HCT116 (cell line): ENCODE measurements around the gene APOL6. TPM values are rescaled to one million over a fixed set of nuclear protein-coding genes. Genes with fewer than 3 reads are reported as not detected.

ENCODE experiments used
- ATAC-seq: fragments of 200-7000 bp; cut with Tn5 transposase; 2 replicates; pipeline ENCODE4 v1.9.1; 2020; ENCODE audit warnings: mild to moderate bottlenecking, moderate library complexity
- BruUV-seq: library from RNA; stranded (reverse); fragments of 400-500 nt; replicated peaks from 2 replicates; lab custom pipeline; 2021; lab: Mats Ljungman, UMichigan
- CTCF ChIA-PET: fragments of 300-600 bp; sonication (Branson Sonifier 250); formaldehyde crosslinking; loops from one replicate; lab custom pipeline; 2021; ENCODE audit warnings: antibody characterized with exemption; lab: Charles Lee
- POLR2A ChIA-PET: fragments of 300-600, 350-600 bp; sonication (Branson Sonifier 250); formaldehyde crosslinking; loops from one replicate; lab custom pipeline; 2021; ENCODE audit warnings: antibody characterized with exemption; lab: Charles Lee
- RAD21 ChIA-PET, 2 experiments: fragments of 300-600 bp; sonication (Branson Sonifier 250); formaldehyde crosslinking; loops; one replicate each; lab custom pipeline; 2023; ENCODE audit warnings: low total read pairs in 2 of 2; ENCODE audit not compliant: uncharacterized antibody in 2 of 2, unreplicated experiment in 2 of 2, low non-redundant PET in 1 of 2; lab: Charles Lee
- DNase-seq: peaks from one replicate; pipeline ENCODE4 v3.0.0-alpha.2; 2010; ENCODE audit warnings: low read depth, low spot score
- H2AFZ ChIP-seq: fragments of 200-600 bp; shearing (Covaris generic), sonication (generic); 2 replicates; pipeline ENCODE4 v1.6.1; 2017; ENCODE audit warnings: low read depth, mixed run types, mixed read lengths, antibody characterized with exemption, low read length; ENCODE audit not compliant: poor library complexity, severe bottlenecking
- H3K27ac ChIP-seq: 2 replicates; pipeline ENCODE4 v1.5.1; 2012; ENCODE audit warnings: low read depth, low read length
- H3K27me3 ChIP-seq: fragments of 200-600 bp; sonication (generic); 2 replicates; pipeline ENCODE4 v1.6.1; 2016; ENCODE audit warnings: mixed run types, low read length, mixed read lengths; ENCODE audit not compliant: insufficient read depth
- H3K36me3 ChIP-seq, 2 experiments: fragments of 200-500 bp in 1 of 2; fragments of 200-600 bp in 1 of 2; sonication (Bioruptor generic) in 1 of 2; sonication (generic) in 1 of 2; 2 replicates each; pipeline versions ENCODE4 v1.5.1 to v1.6.1; 2014 to 2016; ENCODE audit warnings: low read length in 2 of 2, inconsistent platforms in 1 of 2, mixed read lengths in 1 of 2, mixed run types in 1 of 2; ENCODE audit not compliant: insufficient read depth in 2 of 2, control insufficient read depth in 1 of 2
- H3K4me1 ChIP-seq, 2 experiments: fragments of 200-600 bp in 1 of 2; sonication (generic) in 1 of 2; 2 replicates each; pipeline versions ENCODE4 v1.5.1 to v1.6.1; 2012 to 2017; ENCODE audit warnings: low read length in 2 of 2, inconsistent platforms in 1 of 2, mild to moderate bottlenecking in 1 of 2, mixed read lengths in 1 of 2, mixed run types in 1 of 2, moderate library complexity in 1 of 2; ENCODE audit not compliant: insufficient read depth in 2 of 2, control insufficient read depth in 1 of 2
- H3K4me2 ChIP-seq: fragments of 200-600 bp; sonication (generic); 2 replicates; pipeline ENCODE4 v1.6.1; 2017; ENCODE audit warnings: mixed run types, low read length, mixed read lengths
- H3K4me3 ChIP-seq, 2 experiments: fragments of 200-600 bp in 1 of 2; sonication (generic) in 1 of 2; replicated peaks in 1 of 2; 2 replicates each; pipeline ENCODE4 v1.5.1; 2011 to 2016; ENCODE audit warnings: low read length in 2 of 2, control low read depth in 1 of 2, low read depth in 1 of 2, mild to moderate bottlenecking in 1 of 2, mixed read lengths in 1 of 2, mixed run types in 1 of 2
- H3K79me2 ChIP-seq: fragments of 200-600 bp; sonication (generic); 2 replicates; pipeline ENCODE4 v1.6.1; 2017; ENCODE audit warnings: mild to moderate bottlenecking, mixed run types, low read length, moderate library complexity, mixed read lengths; ENCODE audit not compliant: insufficient read depth
- H3K9ac ChIP-seq: fragments of 200-600 bp; sonication (generic); 2 replicates; pipeline ENCODE4 v1.6.1; 2016; ENCODE audit warnings: low read length, mixed read lengths
- H3K9me2 ChIP-seq: fragments of 200-600 bp; sonication (generic), shearing (Covaris generic); 2 replicates; pipeline ENCODE4 v1.6.1; 2017; ENCODE audit warnings: mixed run types, mild to moderate bottlenecking, moderate library complexity; ENCODE audit not compliant: insufficient read depth
- H3K9me3 ChIP-seq, 2 experiments: fragments of 200-500 bp in 1 of 2; fragments of 200-600 bp in 1 of 2; sonication (Bioruptor generic) in 1 of 2; sonication (generic) in 1 of 2; 2 replicates each; pipeline ENCODE4 v1.6.1; 2014 to 2017; ENCODE audit warnings: low read length in 2 of 2, mixed read lengths in 2 of 2, inconsistent platforms in 1 of 2, low read depth in 1 of 2, mild to moderate bottlenecking in 1 of 2, mixed run types in 1 of 2, moderate library complexity in 1 of 2; ENCODE audit not compliant: control insufficient read depth in 1 of 2, insufficient read depth in 1 of 2
- H4K20me1 ChIP-seq: fragments of 200-600 bp; sonication (generic), shearing (Covaris generic); 2 replicates; pipeline ENCODE4 v1.6.1; 2017; ENCODE audit warnings: mixed run types, mild to moderate bottlenecking, moderate library complexity; ENCODE audit not compliant: insufficient read depth
- CBX3 ChIP-seq: IDR thresholded peaks from 2 replicates; pipeline ENCODE4 v1.6.1; 2012; ENCODE audit warnings: low read depth
- EGR1 ChIP-seq: IDR thresholded peaks from 2 replicates; pipeline ENCODE4 v1.6.1; 2012; ENCODE audit warnings: low read depth
- EZH2phosphoT487 ChIP-seq: fragments of 200-600 bp; IDR thresholded peaks from 2 replicates; pipeline ENCODE4 v1.6.1; 2018; ENCODE audit warnings: antibody characterized with exemption, borderline replicate concordance
- FOSL1 ChIP-seq: IDR thresholded peaks from 2 replicates; pipeline ENCODE4 v1.6.1; 2012; ENCODE audit warnings: low read depth
- POLR2A ChIP-seq: IDR thresholded peaks from 2 replicates; pipeline ENCODE4 v1.7.0; 2011; ENCODE audit warnings: borderline replicate concordance; ENCODE audit not compliant: insufficient read depth, insufficient read length; ENCODE audit errors: extremely low read depth
- POLR2AphosphoS5 ChIP-seq: IDR thresholded peaks from 2 replicates; pipeline ENCODE4 v1.6.1; 2011; ENCODE audit warnings: mild to moderate bottlenecking, low read depth, low read length, moderate library complexity
- RAD21 ChIP-seq: IDR thresholded peaks from 2 replicates; pipeline ENCODE4 v1.6.1; 2012; ENCODE audit warnings: low read depth, mild to moderate bottlenecking
- SP1 ChIP-seq: IDR thresholded peaks from 2 replicates; pipeline ENCODE4 v1.6.1; 2012; ENCODE audit warnings: low read depth
- SRF ChIP-seq: IDR thresholded peaks from 2 replicates; pipeline ENCODE4 v1.6.1; 2012; ENCODE audit warnings: low read depth
- TCF7L2 ChIP-seq: IDR thresholded peaks from 2 replicates; pipeline ENCODE4 v1.7.0; 2011; ENCODE audit warnings: borderline replicate concordance, inconsistent platforms; ENCODE audit not compliant: insufficient read depth, insufficient read length; ENCODE audit errors: extremely low read depth
- YY1 ChIP-seq: IDR thresholded peaks from 2 replicates; pipeline ENCODE4 v1.6.1; 2011; ENCODE audit warnings: low read length, low read depth, moderate library complexity, mild to moderate bottlenecking; ENCODE audit not compliant: insufficient replicate concordance; ENCODE audit errors: extremely low read depth
- ZFX ChIP-seq: fragments of 450-650 bp; IDR thresholded peaks from 2 replicates; pipeline ENCODE4 v1.6.1; 2017
- ZNF274 ChIP-seq: fragments of 200-500 bp; sonication (Bioruptor generic); IDR thresholded peaks from 2 replicates; pipeline ENCODE4 v1.6.1; 2014; ENCODE audit warnings: mild to moderate bottlenecking, low read depth, low read length, inconsistent platforms
- intact Hi-C: fragments of 100-400 bp; cut with micrococcal nuclease; formaldehyde crosslinking; loops from 2 replicates; pipeline ENCODE4 v1.10.0; 2022
- total RNA-seq: library from RNA; stranded (reverse); gene quantifications from one replicate; pipeline ENCODE4 v1.2.1, GENCODE V29; 2021; ENCODE audit not compliant: unreplicated experiment
- TF ChIP-seq, protein P1 (sequence below): IDR thresholded peaks from 2 replicates; pipeline ENCODE4 v1.6.1; 2012; ENCODE audit warnings: low read depth
- TF ChIP-seq, protein P2 (sequence below): IDR thresholded peaks from 2 replicates; pipeline ENCODE4 v1.6.1; 2011; ENCODE audit warnings: mild to moderate bottlenecking, low read length, moderate library complexity; ENCODE audit not compliant: insufficient replicate concordance; ENCODE audit errors: extremely low read depth
- TF ChIP-seq, protein P3 (sequence below), 3 experiments: fragments of 200-600 bp in 1 of 3; sonication (generic) in 1 of 3; IDR thresholded peaks in 2 of 3; conservative IDR thresholded peaks in 1 of 3; 2 replicates each; pipeline ENCODE4 v1.5.1; 2012 to 2017; ENCODE audit warnings: low read depth in 2 of 3, low read length in 2 of 3, antibody characterized with exemption in 1 of 3, borderline replicate concordance in 1 of 3, control low read depth in 1 of 3, mild to moderate bottlenecking in 1 of 3, mixed read lengths in 1 of 3, mixed run types in 1 of 3, moderate library complexity in 1 of 3; ENCODE audit not compliant: insufficient read depth in 1 of 3
- TF ChIP-seq, protein P4 (sequence below): IDR thresholded peaks from 2 replicates; pipeline ENCODE4 v1.6.1; 2012

APOL6 gene
- total RNA-seq, 1 experiment from 2014 or later: 0.84 TPM

DNA sequence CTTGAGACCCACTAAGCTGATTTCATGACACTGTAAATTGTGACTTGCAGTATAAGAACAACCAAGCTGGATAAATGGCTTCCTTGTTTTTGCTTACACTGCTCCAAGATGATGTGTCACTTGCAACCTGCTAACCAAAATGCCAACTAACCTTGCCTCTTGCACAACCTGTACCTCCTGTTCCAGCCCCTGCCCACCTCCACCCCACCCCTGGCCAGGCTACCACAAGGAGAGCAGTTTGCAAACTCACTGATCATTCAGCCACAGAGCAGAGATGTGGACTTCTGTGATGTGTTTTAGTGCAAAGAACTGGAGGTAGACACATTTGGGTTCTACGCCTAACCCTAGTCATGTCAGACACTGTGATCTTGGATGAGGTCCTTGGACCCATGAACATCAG lies 4.3 kb upstream of the APOL6 start:
- no peak overlapping the region for H2AFZ ChIP-seq
- no peaks in the 10 kb centered on the region for H3K9me2 ChIP-seq
- H3K27ac ChIP-seq: no peak overlapping the region
- peak; percentile 13; the same call in 1 of the 2 replicates for ATAC-seq
- TF ChIP-seq CBX3 (no peak), SRF (no peak), SP1 (no peak), EGR1 (no peak), ZNF274 (no peak), POLR2AphosphoS5 (no peak), RAD21 (no peak), FOSL1 (no peak), ZFX (no peak), POLR2A (no peak), YY1 (no peak), TCF7L2 (no peak), EZH2phosphoT487 (no peak)
- TF ChIP-seq, protein P1, sequence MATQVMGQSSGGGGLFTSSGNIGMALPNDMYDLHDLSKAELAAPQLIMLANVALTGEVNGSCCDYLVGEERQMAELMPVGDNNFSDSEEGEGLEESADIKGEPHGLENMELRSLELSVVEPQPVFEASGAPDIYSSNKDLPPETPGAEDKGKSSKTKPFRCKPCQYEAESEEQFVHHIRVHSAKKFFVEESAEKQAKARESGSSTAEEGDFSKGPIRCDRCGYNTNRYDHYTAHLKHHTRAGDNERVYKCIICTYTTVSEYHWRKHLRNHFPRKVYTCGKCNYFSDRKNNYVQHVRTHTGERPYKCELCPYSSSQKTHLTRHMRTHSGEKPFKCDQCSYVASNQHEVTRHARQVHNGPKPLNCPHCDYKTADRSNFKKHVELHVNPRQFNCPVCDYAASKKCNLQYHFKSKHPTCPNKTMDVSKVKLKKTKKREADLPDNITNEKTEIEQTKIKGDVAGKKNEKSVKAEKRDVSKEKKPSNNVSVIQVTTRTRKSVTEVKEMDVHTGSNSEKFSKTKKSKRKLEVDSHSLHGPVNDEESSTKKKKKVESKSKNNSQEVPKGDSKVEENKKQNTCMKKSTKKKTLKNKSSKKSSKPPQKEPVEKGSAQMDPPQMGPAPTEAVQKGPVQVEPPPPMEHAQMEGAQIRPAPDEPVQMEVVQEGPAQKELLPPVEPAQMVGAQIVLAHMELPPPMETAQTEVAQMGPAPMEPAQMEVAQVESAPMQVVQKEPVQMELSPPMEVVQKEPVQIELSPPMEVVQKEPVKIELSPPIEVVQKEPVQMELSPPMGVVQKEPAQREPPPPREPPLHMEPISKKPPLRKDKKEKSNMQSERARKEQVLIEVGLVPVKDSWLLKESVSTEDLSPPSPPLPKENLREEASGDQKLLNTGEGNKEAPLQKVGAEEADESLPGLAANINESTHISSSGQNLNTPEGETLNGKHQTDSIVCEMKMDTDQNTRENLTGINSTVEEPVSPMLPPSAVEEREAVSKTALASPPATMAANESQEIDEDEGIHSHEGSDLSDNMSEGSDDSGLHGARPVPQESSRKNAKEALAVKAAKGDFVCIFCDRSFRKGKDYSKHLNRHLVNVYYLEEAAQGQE: no peak
- TF ChIP-seq, protein P2, sequence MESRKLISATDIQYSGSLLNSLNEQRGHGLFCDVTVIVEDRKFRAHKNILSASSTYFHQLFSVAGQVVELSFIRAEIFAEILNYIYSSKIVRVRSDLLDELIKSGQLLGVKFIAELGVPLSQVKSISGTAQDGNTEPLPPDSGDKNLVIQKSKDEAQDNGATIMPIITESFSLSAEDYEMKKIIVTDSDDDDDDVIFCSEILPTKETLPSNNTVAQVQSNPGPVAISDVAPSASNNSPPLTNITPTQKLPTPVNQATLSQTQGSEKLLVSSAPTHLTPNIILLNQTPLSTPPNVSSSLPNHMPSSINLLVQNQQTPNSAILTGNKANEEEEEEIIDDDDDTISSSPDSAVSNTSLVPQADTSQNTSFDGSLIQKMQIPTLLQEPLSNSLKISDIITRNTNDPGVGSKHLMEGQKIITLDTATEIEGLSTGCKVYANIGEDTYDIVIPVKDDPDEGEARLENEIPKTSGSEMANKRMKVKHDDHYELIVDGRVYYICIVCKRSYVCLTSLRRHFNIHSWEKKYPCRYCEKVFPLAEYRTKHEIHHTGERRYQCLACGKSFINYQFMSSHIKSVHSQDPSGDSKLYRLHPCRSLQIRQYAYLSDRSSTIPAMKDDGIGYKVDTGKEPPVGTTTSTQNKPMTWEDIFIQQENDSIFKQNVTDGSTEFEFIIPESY: no peak
- TF ChIP-seq, protein P3, sequence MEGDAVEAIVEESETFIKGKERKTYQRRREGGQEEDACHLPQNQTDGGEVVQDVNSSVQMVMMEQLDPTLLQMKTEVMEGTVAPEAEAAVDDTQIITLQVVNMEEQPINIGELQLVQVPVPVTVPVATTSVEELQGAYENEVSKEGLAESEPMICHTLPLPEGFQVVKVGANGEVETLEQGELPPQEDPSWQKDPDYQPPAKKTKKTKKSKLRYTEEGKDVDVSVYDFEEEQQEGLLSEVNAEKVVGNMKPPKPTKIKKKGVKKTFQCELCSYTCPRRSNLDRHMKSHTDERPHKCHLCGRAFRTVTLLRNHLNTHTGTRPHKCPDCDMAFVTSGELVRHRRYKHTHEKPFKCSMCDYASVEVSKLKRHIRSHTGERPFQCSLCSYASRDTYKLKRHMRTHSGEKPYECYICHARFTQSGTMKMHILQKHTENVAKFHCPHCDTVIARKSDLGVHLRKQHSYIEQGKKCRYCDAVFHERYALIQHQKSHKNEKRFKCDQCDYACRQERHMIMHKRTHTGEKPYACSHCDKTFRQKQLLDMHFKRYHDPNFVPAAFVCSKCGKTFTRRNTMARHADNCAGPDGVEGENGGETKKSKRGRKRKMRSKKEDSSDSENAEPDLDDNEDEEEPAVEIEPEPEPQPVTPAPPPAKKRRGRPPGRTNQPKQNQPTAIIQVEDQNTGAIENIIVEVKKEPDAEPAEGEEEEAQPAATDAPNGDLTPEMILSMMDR (IDR thresholded peaks at IDR 0.05 in 2 of 3, conservative IDR thresholded peaks at IDR 0.05 in 1 of 3; ENCODE audit: borderline replicate concordance in 1 of 3, insufficient read depth in 1 of 3, low read depth in 2 of 3, low read length in 2 of 3): no peak
- TF ChIP-seq, protein P4, sequence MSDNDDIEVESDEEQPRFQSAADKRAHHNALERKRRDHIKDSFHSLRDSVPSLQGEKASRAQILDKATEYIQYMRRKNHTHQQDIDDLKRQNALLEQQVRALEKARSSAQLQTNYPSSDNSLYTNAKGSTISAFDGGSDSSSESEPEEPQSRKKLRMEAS: no peak
- ChIA-PET POLR2A (no interaction called here), RAD21 (no interaction called here), CTCF (no interaction called here)
- no peak for DNase-seq
- H3K4me1 ChIP-seq: peaks cover 20 to 37% of the 10 kb centered on the region in 2 experiments
- no peak overlapping the region for H3K9ac ChIP-seq
- no TSS peak for BruUV-seq
- intact Hi-C loops: no loop called here
- no peaks in the 10 kb centered on the region for H3K27me3 ChIP-seq
- peak overlapping the region; percentile 20 for H3K4me2 ChIP-seq
- 0 out of 4 replicates have a peak overlapping the region, but pooled peaks of 1 of the 2 experiments have one; percentile 0 for H3K4me3 ChIP-seq
- H3K36me3 ChIP-seq: no peaks in the 10 kb centered on the region
- H3K79me2 ChIP-seq: no peaks in the 10 kb centered on the region
- H3K9me3 ChIP-seq: no peaks in the 10 kb centered on the region
- H4K20me1 ChIP-seq: no peaks in the 10 kb centered on the region
